Central memory CD8-positive, alpha-beta T cell (primary cell): ENCODE results near the gene ZFP36L1.
A peak's percentile ranks its signal among the peaks of the same experiment; 100 is the strongest.

Experiments used
- ATAC-seq: fragments of 150-1000 bp; cut with Tn5 transposase; replicated peaks from 2 replicates; pipeline ENCODE4 v1.10.0; 2022; ENCODE audit warnings: mild to moderate bottlenecking, moderate FRiP score, moderate number of reproducible peaks; ENCODE audit not compliant: poor library complexity, severe bottlenecking; ENCODE audit errors: extremely low read depth
- DNase-seq, 2 donors: peaks; one replicate each; pipeline ENCODE4 v3.0.0; 2021; ENCODE audit warnings: low spot score in 2 of 2
- H3K27ac Mint-ChIP-seq: one replicate; pipeline ENCODE4 v1.8.0; 2022; ENCODE audit warnings: low read depth, mild to moderate bottlenecking, moderate library complexity, mixed read lengths
- H3K27me3 Mint-ChIP-seq: one replicate; pipeline ENCODE4 v1.8.0; 2022; ENCODE audit warnings: mixed read lengths
- H3K36me3 Mint-ChIP-seq: one replicate; pipeline ENCODE4 v1.8.0; 2022; ENCODE audit warnings: mild to moderate bottlenecking, moderate library complexity, mixed read lengths; ENCODE audit not compliant: insufficient read depth
- H3K4me1 Mint-ChIP-seq: one replicate; pipeline ENCODE4 v1.8.0; 2022; ENCODE audit warnings: mixed read lengths
- H3K4me3 Mint-ChIP-seq: one replicate; pipeline ENCODE4 v1.8.0; 2022; ENCODE audit warnings: mild to moderate bottlenecking, moderate library complexity, mixed read lengths
- H3K9me3 Mint-ChIP-seq: one replicate; pipeline ENCODE4 v1.8.0; 2022; ENCODE audit warnings: mixed read lengths

The ZFP36L1 gene

GRCh38 chr14:68789821-68790643 is 2.8 kb downstream of the ZFP36L1 start:
- Mint-ChIP-seq H3K36me3 (peaks cover 81% of the 10 kb centered on the region), H3K27ac (peak overlapping the region; percentile 99), H3K27me3 (no peaks in the 10 kb centered on the region), H3K4me3 (peak overlapping the region; percentile 94), H3K4me1 (peaks cover 77% of the 10 kb centered on the region), H3K9me3 (no peaks in the 10 kb centered on the region)
- DNase-seq (no peak), ATAC-seq (no peak)

- H3K36me3 Mint-ChIP-seq = peaks cover 73% of the 10 kb centered on the region
- DNase-seq (peak; percentile 73 to 82), ATAC-seq (peak; percentile 33)
- peaks cover 73% of the 10 kb centered on the region for H3K4me1 Mint-ChIP-seq
- peak overlapping the region; percentile 94 for H3K4me3 Mint-ChIP-seq
- H3K27ac Mint-ChIP-seq = peak overlapping the region; percentile 99
- H3K27me3 Mint-ChIP-seq = no peaks in the 10 kb centered on the region
- no peaks in the 10 kb centered on the region for H3K9me3 Mint-ChIP-seq
These were observed 3.7 kb downstream of the ZFP36L1 start for GRCh38 chr14:68788996-68789820.

DNA sequence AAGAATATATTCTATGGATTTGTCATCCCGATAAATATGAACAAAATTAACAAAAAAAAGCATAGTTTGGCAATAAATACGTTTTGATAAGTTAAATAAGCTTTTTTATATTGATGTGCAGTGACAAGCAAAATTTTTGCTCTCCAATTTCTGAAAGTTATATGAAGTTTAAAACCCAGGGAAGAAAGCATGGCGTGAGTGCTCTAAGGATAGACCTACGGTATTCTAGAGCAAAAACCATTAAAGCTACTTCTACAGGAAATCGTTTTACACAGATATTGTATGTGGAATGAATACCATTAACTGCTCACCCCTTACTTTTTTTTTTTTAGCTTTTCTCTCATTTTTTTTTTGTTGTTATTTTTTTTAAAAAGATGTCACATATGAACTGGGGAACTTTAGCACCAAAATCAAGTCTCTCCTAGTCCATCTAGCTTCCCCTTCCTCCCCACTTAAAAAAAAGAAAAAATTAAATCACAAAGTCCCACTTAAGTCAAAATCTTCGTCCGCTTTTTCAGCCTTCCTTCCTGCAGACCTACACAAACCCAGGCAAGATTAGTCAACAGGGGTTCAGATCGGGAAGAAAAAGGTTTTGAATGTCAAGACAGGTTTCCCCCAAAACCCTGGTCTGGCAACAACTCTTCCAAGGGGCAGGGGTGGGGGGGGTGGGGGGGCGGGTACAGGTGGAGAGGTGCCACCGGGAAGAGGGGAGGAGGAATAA is 4.4 kb downstream of the ZFP36L1 start:
- H3K9me3 Mint-ChIP-seq = no peaks in the 10 kb centered on the region
- no peaks in the 10 kb centered on the region for H3K27me3 Mint-ChIP-seq
- peak overlapping the region; percentile 99 for H3K27ac Mint-ChIP-seq
- ATAC-seq (no peak), DNase-seq (no peak)
- H3K4me3 Mint-ChIP-seq = peak overlapping the region; percentile 94
- peaks cover 71% of the 10 kb centered on the region for H3K4me1 Mint-ChIP-seq
- peaks cover 65% of the 10 kb centered on the region for H3K36me3 Mint-ChIP-seq

DNA sequence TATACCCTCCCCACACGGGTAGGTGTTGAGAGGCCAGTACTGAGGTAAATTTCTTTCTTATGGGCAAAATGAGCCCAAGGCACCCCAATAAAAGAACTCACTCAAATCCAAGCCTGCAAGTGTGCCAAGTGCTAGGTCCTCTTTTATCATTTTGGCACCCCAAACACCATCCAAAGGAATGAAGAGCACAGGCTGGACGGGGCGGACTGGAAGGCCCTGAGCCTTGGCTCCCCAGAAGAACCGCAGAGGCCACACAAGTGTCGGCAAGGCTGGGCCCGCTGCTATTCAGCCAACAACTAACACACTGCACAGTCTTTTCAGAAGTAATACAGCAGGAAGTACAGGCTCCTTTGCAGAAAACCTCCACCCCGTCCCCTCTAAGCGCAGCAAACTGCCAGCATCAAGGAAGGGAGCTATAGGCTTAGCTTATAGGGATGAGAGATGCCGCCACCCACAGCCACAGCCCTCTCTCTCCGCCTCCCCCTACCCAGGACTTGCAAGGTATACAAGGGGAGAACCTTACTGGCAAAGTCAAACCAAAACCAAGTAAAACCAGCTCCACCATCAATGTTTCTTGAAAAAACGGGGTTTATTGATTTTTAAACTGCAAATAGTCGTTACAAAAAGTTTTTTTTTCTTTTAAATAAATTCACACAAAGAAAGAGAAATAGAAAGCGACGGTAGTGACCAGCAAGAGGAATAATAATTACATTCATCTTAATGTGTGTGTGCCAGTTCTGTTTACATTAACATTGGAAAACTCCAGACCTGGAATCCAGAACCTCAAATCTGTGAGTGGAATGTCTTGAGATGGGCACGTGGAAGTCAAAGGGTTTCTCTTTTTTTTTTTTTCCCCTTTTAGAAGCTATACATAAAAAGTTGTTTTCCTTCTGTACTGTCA is 5.5 kb downstream of the ZFP36L1 start:
- Mint-ChIP-seq H3K27ac (peak overlapping the region; percentile 95), H3K36me3 (peaks cover 54% of the 10 kb centered on the region), H3K4me1 (peaks cover 80% of the 10 kb centered on the region), H3K27me3 (no peaks in the 10 kb centered on the region), H3K9me3 (no peaks in the 10 kb centered on the region), H3K4me3 (peak overlapping the region; percentile 94)
- no peak for ATAC-seq
- peak in 1 of 2 donors; percentile 33 for DNase-seq

DNA sequence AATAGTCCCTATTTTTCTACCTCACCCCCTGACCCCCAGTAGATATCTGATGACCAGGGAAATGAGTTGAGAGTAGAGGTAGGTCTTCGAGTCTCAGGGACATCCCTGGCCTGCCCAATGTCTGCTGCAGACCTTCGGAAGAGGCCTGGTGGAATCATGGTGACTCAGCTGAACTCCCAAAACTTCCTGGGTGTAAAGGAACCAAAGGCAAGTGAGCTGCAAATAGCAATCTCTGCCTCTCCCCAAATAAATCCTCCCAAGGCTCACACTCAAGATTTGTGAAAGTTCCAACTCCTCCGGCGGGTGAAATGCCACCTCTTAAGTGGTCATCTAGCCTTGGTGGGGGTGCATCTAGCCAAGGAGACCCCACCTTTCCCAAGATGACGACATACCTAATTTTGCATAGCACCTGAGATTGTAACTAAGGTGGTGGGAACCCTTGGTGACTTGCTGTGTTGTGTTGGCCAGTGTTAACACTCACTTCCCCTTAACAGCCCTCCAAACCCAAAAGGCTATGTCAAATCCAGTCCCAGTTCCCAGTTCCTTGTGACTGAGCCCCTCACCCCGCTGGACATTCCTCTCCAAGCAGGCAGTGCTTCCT is 6.3 kb downstream of the ZFP36L1 start:
- Mint-ChIP-seq H3K4me1 (peaks cover 85% of the 10 kb centered on the region), H3K9me3 (no peaks in the 10 kb centered on the region), H3K36me3 (peaks cover 51% of the 10 kb centered on the region), H3K27me3 (no peaks in the 10 kb centered on the region), H3K27ac (peak overlapping the region; percentile 95), H3K4me3 (peak overlapping the region; percentile 94)
- no peak for DNase-seq
- ATAC-seq = no peak

GRCh38 chr14:68785534-68786490 is 7.1 kb downstream of the ZFP36L1 start:
- Mint-ChIP-seq H3K27me3 (no peaks in the 10 kb centered on the region), H3K9me3 (no peaks in the 10 kb centered on the region), H3K27ac (peak overlapping the region; percentile 95), H3K4me1 (peaks cover 85% of the 10 kb centered on the region), H3K36me3 (peaks cover 50% of the 10 kb centered on the region), H3K4me3 (peak overlapping the region; percentile 94)
- DNase-seq = no peak
- ATAC-seq = peak; percentile 5

DNA sequence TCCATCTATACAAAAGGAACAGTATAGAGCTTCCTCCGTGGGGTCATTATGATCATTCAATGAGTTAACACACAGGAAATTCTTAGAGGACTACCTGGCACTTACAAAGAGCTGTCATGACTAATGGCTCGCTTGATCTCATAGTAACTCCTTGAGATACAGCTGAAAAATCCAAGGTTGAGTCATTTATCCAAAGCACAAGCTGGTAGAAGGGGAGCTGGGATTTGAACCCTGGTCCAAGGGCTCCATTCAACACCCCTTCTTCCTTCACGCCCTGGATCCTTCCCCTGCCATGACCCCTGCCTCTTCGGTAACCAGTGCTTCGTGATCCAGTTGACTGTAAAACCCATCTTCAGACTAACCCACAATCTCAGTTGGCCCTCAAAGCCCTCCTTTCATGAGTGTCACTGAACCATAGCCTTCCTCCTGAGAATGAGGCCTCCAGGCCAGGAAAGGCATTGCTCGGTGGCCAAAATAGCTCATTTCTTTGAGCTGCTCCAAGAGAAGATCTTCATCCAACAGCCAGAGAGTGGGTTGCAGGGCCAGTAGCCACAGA is 7.8 kb downstream of the ZFP36L1 start:
- no peak for DNase-seq
- ATAC-seq = no peak
- Mint-ChIP-seq H3K27me3 (no peaks in the 10 kb centered on the region), H3K9me3 (no peaks in the 10 kb centered on the region), H3K4me1 (peaks cover 83% of the 10 kb centered on the region), H3K27ac (peak overlapping the region; percentile 95), H3K36me3 (peaks cover 42% of the 10 kb centered on the region), H3K4me3 (peak overlapping the region; percentile 94)

DNA sequence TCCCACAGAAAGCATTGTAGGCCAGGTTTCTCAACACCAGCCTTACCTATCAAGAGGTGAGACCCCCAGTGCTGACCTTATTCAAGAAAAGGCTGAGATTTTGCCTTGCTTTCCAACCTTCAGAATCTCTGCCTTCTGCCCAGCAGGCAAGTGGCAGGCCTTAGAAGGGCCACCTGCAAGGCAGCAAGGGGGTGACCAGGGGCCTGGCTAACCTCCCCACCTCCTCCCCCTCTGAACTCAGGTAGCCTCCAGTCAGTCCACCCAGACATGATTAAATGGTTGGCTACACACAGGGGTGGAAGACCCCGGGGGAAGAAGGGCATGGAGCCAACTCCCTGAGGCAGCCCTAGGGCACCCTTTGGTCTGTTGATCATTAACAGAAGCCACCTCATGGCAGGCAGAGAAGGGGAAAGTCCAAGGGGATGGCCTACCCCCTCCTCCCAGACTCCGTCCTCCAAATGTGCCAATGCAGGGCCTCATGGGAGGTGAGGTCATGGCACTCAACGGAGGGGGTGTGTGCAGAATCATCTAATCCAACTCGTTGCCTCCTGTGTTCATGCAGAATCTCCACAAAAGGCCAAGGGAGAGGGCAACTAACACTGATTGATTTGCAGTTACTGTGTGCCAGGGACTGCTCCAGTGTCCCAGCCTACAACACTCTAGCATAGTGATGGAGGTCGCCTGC is 8.5 kb downstream of the ZFP36L1 start:
- H3K4me1 Mint-ChIP-seq = peaks cover 83% of the 10 kb centered on the region
- DNase-seq (no peak), ATAC-seq (no peak)
- peaks cover 42% of the 10 kb centered on the region for H3K36me3 Mint-ChIP-seq
- no peaks in the 10 kb centered on the region for H3K27me3 Mint-ChIP-seq
- no peak overlapping the region for H3K4me3 Mint-ChIP-seq
- H3K27ac Mint-ChIP-seq = no peak overlapping the region
- no peaks in the 10 kb centered on the region for H3K9me3 Mint-ChIP-seq

- no peak for DNase-seq
- H3K4me3 Mint-ChIP-seq = peak overlapping the region; percentile 75
These were observed 9.2 kb downstream of the ZFP36L1 start for GRCh38 chr14:68783408-68784225.

More at GRCh38 chr14:68783408-68784225, 9.2 kb downstream of the ZFP36L1 start:
- H3K9me3 Mint-ChIP-seq = no peaks in the 10 kb centered on the region
- no peak overlapping the region for H3K27ac Mint-ChIP-seq
- peaks cover 83% of the 10 kb centered on the region for H3K4me1 Mint-ChIP-seq
- H3K36me3 Mint-ChIP-seq = peaks cover 34% of the 10 kb centered on the region
- no peaks in the 10 kb centered on the region for H3K27me3 Mint-ChIP-seq
- no peak for ATAC-seq
